ENCODE data around the gene SH2B3.

The SH2B3 gene

GRCh38 chr12:111405859-111406473, at the start of gene SH2B3:
Gene SH2B3, plus strand, starts transcription at chr12:111405923. Its CDS starts 12,223 bp downstream, at chr12:111418146.
- peak within 1 kb of the TSS; percentile 92 for H3K4me3 Mint-ChIP-seq
- peaks cover 29% of the 10 kb centered on the region for H3K36me3 Mint-ChIP-seq (ENCODE audit: low read depth)
- DNase-seq = no peak
- H3K9me3 Mint-ChIP-seq = no peaks in the 10 kb centered on the region
- peak within 1 kb of the TSS; percentile 99 for H3K27ac Mint-ChIP-seq
- H3K27me3 Mint-ChIP-seq = no peaks in the 10 kb centered on the region
- peaks cover 68% of the 10 kb centered on the region for H3K4me1 Mint-ChIP-seq (ENCODE audit: low read depth)

GRCh38 chr12:111359231-111359913, 46.4 kb upstream of the SH2B3 start:
- peak; percentile 47 for DNase-seq
- H3K36me3 Mint-ChIP-seq (ENCODE audit: low read depth) = peaks cover 4% of the 10 kb centered on the region
- no peaks in the 10 kb centered on the region for H3K9me3 Mint-ChIP-seq
- peak overlapping the region; percentile 21 for H3K4me3 Mint-ChIP-seq
- H3K27ac Mint-ChIP-seq = peak overlapping the region; percentile 84
- H3K27me3 Mint-ChIP-seq = peaks cover 27% of the 10 kb centered on the region
- H3K4me1 Mint-ChIP-seq (ENCODE audit: low read depth) = peaks cover 23% of the 10 kb centered on the region

- Mint-ChIP-seq H3K9me3 (no peaks in the 10 kb centered on the region), H3K4me3 (peak overlapping the region; percentile 21), H3K36me3 (ENCODE audit: low read depth) (peaks cover 4% of the 10 kb centered on the region), H3K27ac (peak overlapping the region; percentile 84), H3K27me3 (peaks cover 27% of the 10 kb centered on the region), H3K4me1 (ENCODE audit: low read depth) (peaks cover 23% of the 10 kb centered on the region)
- DNase-seq = no peak
These were observed 45.8 kb upstream of the SH2B3 start for GRCh38 chr12:111359914-111360276.

- H3K9me3 Mint-ChIP-seq = no peaks in the 10 kb centered on the region
- peaks cover 23% of the 10 kb centered on the region for H3K4me1 Mint-ChIP-seq (ENCODE audit: low read depth)
- no peak for DNase-seq
- H3K4me3 Mint-ChIP-seq = no peak overlapping the region
- H3K27ac Mint-ChIP-seq = no peak overlapping the region
- H3K27me3 Mint-ChIP-seq = peaks cover 27% of the 10 kb centered on the region
- H3K36me3 Mint-ChIP-seq (ENCODE audit: low read depth) = peaks cover 4% of the 10 kb centered on the region
These were observed 45.3 kb upstream of the SH2B3 start for GRCh38 chr12:111360325-111360930.

- no peak for DNase-seq
- H3K9me3 Mint-ChIP-seq = no peaks in the 10 kb centered on the region
- no peak overlapping the region for H3K4me3 Mint-ChIP-seq
- H3K4me1 Mint-ChIP-seq (ENCODE audit: low read depth) = peaks cover 23% of the 10 kb centered on the region
- H3K27ac Mint-ChIP-seq = no peak overlapping the region
- peaks cover 4% of the 10 kb centered on the region for H3K36me3 Mint-ChIP-seq (ENCODE audit: low read depth)
- peaks cover 27% of the 10 kb centered on the region for H3K27me3 Mint-ChIP-seq
These were observed 44.5 kb upstream of the SH2B3 start for GRCh38 chr12:111361073-111361716.

DNA sequence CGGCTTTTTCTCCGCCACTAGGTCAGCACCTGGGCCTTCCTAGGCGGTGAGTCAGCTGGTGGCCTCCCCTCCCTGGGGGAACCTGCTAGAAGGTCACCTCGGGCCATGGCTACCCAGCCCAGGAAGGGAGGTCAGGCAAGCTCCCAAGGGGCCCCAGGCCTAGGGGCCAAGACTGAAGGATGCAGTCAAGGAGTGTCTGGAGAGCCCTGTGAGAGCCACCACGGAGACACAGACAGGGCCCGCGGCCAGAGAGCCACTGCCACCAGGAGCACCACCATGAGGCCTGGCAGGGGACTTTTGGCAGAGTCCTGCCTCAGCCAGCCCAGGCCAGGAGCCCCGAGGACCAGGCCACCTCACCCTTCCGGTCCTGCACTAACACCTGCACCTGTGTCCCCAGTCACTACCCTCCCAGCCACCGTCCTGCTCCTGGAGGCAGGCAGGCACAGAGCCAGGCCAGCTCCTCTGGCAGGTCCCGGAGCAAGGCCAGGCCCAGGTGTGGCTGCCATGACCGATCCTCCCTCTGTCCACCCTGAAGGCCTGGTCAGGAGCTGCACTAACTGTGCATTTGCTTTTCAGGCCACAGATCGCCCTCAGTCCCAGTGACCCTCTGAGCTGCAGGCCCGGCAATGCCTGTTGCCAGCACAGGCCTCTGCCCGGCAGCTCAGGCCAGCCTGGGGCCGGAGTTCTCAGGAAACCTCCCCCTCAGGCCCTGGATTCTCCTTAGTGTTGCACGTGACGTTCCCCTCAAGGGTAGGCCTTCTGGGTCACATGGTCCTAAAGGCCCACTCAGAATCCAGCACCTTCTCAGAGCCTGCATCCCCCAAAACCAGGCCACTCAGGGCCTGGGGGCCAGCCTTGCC, 43.8 kb upstream of the SH2B3 start:
- Mint-ChIP-seq H3K4me1 (ENCODE audit: low read depth) (peaks cover 23% of the 10 kb centered on the region), H3K27ac (no peak overlapping the region), H3K36me3 (ENCODE audit: low read depth) (peaks cover 4% of the 10 kb centered on the region), H3K4me3 (no peak overlapping the region), H3K27me3 (peaks cover 27% of the 10 kb centered on the region), H3K9me3 (no peaks in the 10 kb centered on the region)
- DNase-seq = no peak

GRCh38 chr12:111362687-111363475, 42.8 kb upstream of the SH2B3 start:
- H3K36me3 Mint-ChIP-seq (ENCODE audit: low read depth) = peaks cover 4% of the 10 kb centered on the region
- no peaks in the 10 kb centered on the region for H3K9me3 Mint-ChIP-seq
- no peak overlapping the region for H3K27ac Mint-ChIP-seq
- H3K4me3 Mint-ChIP-seq = no peak overlapping the region
- peaks cover 27% of the 10 kb centered on the region for H3K27me3 Mint-ChIP-seq
- H3K4me1 Mint-ChIP-seq (ENCODE audit: low read depth) = peaks cover 31% of the 10 kb centered on the region
- no peak for DNase-seq

DNA sequence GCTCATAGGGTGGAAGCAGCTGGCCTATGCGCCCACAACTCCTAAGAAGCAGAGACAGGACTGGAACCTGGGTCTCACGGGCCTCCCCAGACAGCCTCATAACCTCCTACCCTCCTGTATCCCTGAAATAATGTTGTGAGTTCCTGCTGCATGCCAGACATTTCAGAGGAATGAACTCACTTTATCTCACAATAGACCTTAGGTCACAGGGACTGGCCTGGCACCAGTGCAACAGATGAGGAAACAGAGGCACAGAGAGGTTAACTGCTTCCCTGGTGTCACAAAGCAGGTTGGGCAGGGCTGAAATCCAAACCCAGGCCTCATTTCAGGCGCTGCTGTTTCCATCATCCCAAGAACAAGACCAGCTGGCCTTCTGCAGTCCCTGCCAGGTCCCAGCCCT, 42.1 kb upstream of the SH2B3 start:
- Mint-ChIP-seq H3K9me3 (no peaks in the 10 kb centered on the region), H3K4me1 (ENCODE audit: low read depth) (peaks cover 37% of the 10 kb centered on the region), H3K4me3 (no peak overlapping the region), H3K27ac (no peak overlapping the region), H3K36me3 (ENCODE audit: low read depth) (peaks cover 4% of the 10 kb centered on the region), H3K27me3 (peaks cover 24% of the 10 kb centered on the region)
- no peak for DNase-seq

GRCh38 chr12:111366075-111366474, 39.6 kb upstream of the SH2B3 start:
- Mint-ChIP-seq H3K36me3 (ENCODE audit: low read depth) (peaks cover 4% of the 10 kb centered on the region), H3K4me3 (no peak overlapping the region), H3K27ac (no peak overlapping the region)

GRCh38 chr12:111366583-111366982, 39.1 kb upstream of the SH2B3 start:
- Mint-ChIP-seq H3K36me3 (ENCODE audit: low read depth) (peaks cover 4% of the 10 kb centered on the region), H3K4me1 (ENCODE audit: low read depth) (peaks cover 23% of the 10 kb centered on the region), H3K4me3 (no peak overlapping the region), H3K27me3 (peaks cover 3% of the 10 kb centered on the region), H3K27ac (no peak overlapping the region), H3K9me3 (no peaks in the 10 kb centered on the region)
- DNase-seq = no peak

More at GRCh38 chr12:111366075-111366474, 39.6 kb upstream of the SH2B3 start:
- no peak for DNase-seq
- Mint-ChIP-seq H3K9me3 (no peaks in the 10 kb centered on the region), H3K27me3 (peaks cover 3% of the 10 kb centered on the region), H3K4me1 (ENCODE audit: low read depth) (peaks cover 27% of the 10 kb centered on the region)

GRCh38 chr12:111367661-111368221, 38.0 kb upstream of the SH2B3 start:
- no peaks in the 10 kb centered on the region for H3K36me3 Mint-ChIP-seq (ENCODE audit: low read depth)

GRCh38 chr12:111368291-111368787, 37.4 kb upstream of the SH2B3 start:
- DNase-seq = peak; percentile 44
- Mint-ChIP-seq H3K4me1 (ENCODE audit: low read depth) (peaks cover 23% of the 10 kb centered on the region), H3K9me3 (no peaks in the 10 kb centered on the region), H3K36me3 (ENCODE audit: low read depth) (no peaks in the 10 kb centered on the region), H3K27me3 (peaks cover 4% of the 10 kb centered on the region), H3K4me3 (peak overlapping the region; percentile 72), H3K27ac (no peak overlapping the region)

More at GRCh38 chr12:111367661-111368221, 38.0 kb upstream of the SH2B3 start:
- Mint-ChIP-seq H3K27ac (no peak overlapping the region), H3K27me3 (no peaks in the 10 kb centered on the region), H3K4me1 (ENCODE audit: low read depth) (peaks cover 23% of the 10 kb centered on the region), H3K9me3 (no peaks in the 10 kb centered on the region), H3K4me3 (peak overlapping the region; percentile 72)
- DNase-seq = no peak

All from activated T-cell treated with anti-CD3 and anti-CD28 coated beads, Interleukin-2, amount 50 U/mL, for 24 hours (primary cell).